ENCODE data around the gene MT1F. TPM values are rescaled to one million over a fixed set of nuclear protein-coding genes. Genes with fewer than 3 reads are reported as not detected.

MT1F gene
- total and polyA plus RNA-seq, 10 of the 15 experiments (the other 5 are each of a cell fraction or from before 2014, with no cell fraction given): 0.28 to 2.5 (median 1.1) TPM; not detected in 1

- H2AFZ ChIP-seq (ENCODE audit: control insufficient read depth, low read depth, low read length): no peak within 1 kb of the TSS
These were observed 25.5 kb upstream of the MT1F start, which contains the start of gene MT1M for GRCh38 chr16:56632156-56632847. Gene MT1M (plus strand): TSS chr16:56632659. CDS start chr16:56632732, 73 bp downstream.

More at GRCh38 chr16:56632156-56632847, 25.5 kb upstream of the MT1F start, which contains the start of gene MT1M:
- no peak within 1 kb of the TSS for H3K9ac ChIP-seq (ENCODE audit: control insufficient read depth, insufficient read depth, low read length)
- CTCF ChIA-PET: no interaction called here
- TF ChIP-seq SUZ12 (IDR thresholded peaks at IDR 0.05; ENCODE audit: unreplicated experiment): peak; percentile 33
- TF ChIP-seq ZBTB11 (CRISPR knock-in tag; IDR thresholded peaks at IDR 0.05): no peak
- no peak for TF ChIP-seq ESRRA (IDR thresholded peaks at IDR 0.05; ENCODE audit: low read length)
- RAD21 ChIA-PET (ENCODE audit: unreplicated experiment): interaction anchor here (2.9 kb wide), 1 partner anchor 69 kb away, joined by 11 read pairs; no protein-coding TSS in a partner anchor
- no peak within 1 kb of the TSS for H3K27ac ChIP-seq (ENCODE audit: control insufficient read depth, insufficient read depth)
- peak within 1 kb of the TSS; percentile 47; the same call in 1 of the 2 replicates for H3K4me2 ChIP-seq (ENCODE audit: control insufficient read depth, insufficient read depth)
- intact Hi-C loops (cut with micrococcal nuclease; ENCODE audit: unreplicated experiment) (no loop called here), in situ Hi-C loops (cut with MboI) (no loop called here)
- FAIRE-seq (no peak), ATAC-seq (peak; percentile 23), DNase-seq (ENCODE audit: low read depth, low spot score) (no peak)
- no peaks in the 10 kb centered on the region for H3K79me2 ChIP-seq (ENCODE audit: control insufficient read depth, insufficient read depth, low read length)
- H3K4me3 ChIP-seq: no peak within 1 kb of the TSS
- SMC1A ChIA-PET (ENCODE audit: uncharacterized antibody, unreplicated experiment): interaction anchor here (2.4 kb wide), 1 partner anchor 21 kb away, joined by 27 read pairs; no protein-coding TSS in a partner anchor
- peaks cover 15% of the 10 kb centered on the region for H3K4me1 ChIP-seq (ENCODE audit: control insufficient read depth, insufficient read depth, low read length)
- peaks cover 14 to 24% of the 10 kb centered on the region in 2 experiments for H3K27me3 ChIP-seq (replicated peaks in 1 of 2; ENCODE audit: control insufficient read depth in 2 of 2, insufficient read depth in 2 of 2, low read length in 1 of 2)
- 30% methylated on average over 46 of the region's 61 CpGs for WGBS (ENCODE audit: insufficient coverage, insufficient replicate concordance, low lambda C conversion rate, missing lambda C conversion rate)
- POLR2A ChIA-PET: no interaction called here
- H4K20me1 ChIP-seq (ENCODE audit: control insufficient read depth, insufficient read depth): no peaks in the 10 kb centered on the region
- no TSS peak for BruUV-seq (replicated peaks)
- H3K9me3 ChIP-seq (replicated peaks; ENCODE audit: control insufficient read depth, insufficient read depth, low read length): no peaks in the 10 kb centered on the region
- no peaks in the 10 kb centered on the region for H3K36me3 ChIP-seq (ENCODE audit: control insufficient read depth in 2 of 2, insufficient read depth in 2 of 2, low read length in 1 of 2)

All from GM12878 (cell line).